NCI-H2107 treated with DMSO at 0.1 percent for 48 hours (cell line): ENCODE measurements around the gene APEX2.
"Not testable (repeated sequence)": the region's sequence is repeated elsewhere in the genome, so short reads cannot be mapped to it uniquely, and the experiment has no call there.

ENCODE experiments used
- DNase-seq: peaks from one replicate; lab custom pipeline; 2025; ENCODE audit not compliant: unreplicated experiment; lab: John Stamatoyannopoulos, UW

APEX2 gene

GRCh38 chrX:55008571-55009358 is 8.6 kb downstream of the APEX2 start:
- no peak for DNase-seq

- no peak for DNase-seq
Measured at GRCh38 chrX:55011294-55011693, 11.1 kb downstream of the APEX2 start.

GRCh38 chrX:55014897-55015299 is 14.7 kb downstream of the APEX2 start:
- no peak for DNase-seq

- DNase-seq = no peak
Measured at GRCh38 chrX:55026143-55026542, 26.0 kb downstream of the APEX2 start.

GRCh38 chrX:55026840-55027239 is 26.7 kb downstream of the APEX2 start:
- DNase-seq = no peak

- DNase-seq = no peak
Measured at GRCh38 chrX:55028040-55028439, 27.9 kb downstream of the APEX2 start.

GRCh38 chrX:55028611-55029010 is 28.4 kb downstream of the APEX2 start:
- DNase-seq = no peak

- DNase-seq = no peak
Measured at GRCh38 chrX:55029291-55029690, 29.1 kb downstream of the APEX2 start.

- no peak for DNase-seq
Measured at GRCh38 chrX:55030271-55031205, 30.4 kb downstream of the APEX2 start, which contains the start of gene ALAS2. TSS of gene ALAS2 (minus strand) at chrX:55030977. CDS start at chrX:55026000, 4,977 bp downstream.

GRCh38 chrX:55033429-55033828 is 33.3 kb downstream of the APEX2 start:
- DNase-seq = no peak

- DNase-seq = no peak
Measured at GRCh38 chrX:55039471-55039870, 39.3 kb downstream of the APEX2 start.

- DNase-seq = no peak
Measured at GRCh38 chrX:55041514-55041913, 41.4 kb downstream of the APEX2 start.

GRCh38 chrX:55050599-55050998 is 50.4 kb downstream of the APEX2 start:
- not testable (repeated sequence) for DNase-seq

GRCh38 chrX:55056820-55057674 is 56.9 kb downstream of the APEX2 start:
- no peak for DNase-seq

GRCh38 chrX:55057675-55058249 is 57.6 kb downstream of the APEX2 start:
- DNase-seq = peak; percentile 7
